ENCODE results near the gene ANKRD44.

The ANKRD44 gene

GRCh38 chr2:197164141-197164754 is 146.3 kb downstream of the ANKRD44 start:
- H3K4me3 ChIP-seq (ENCODE audit: insufficient read length, low read depth) = no peak overlapping the region
- DNase-seq (ENCODE audit: low read depth, low spot score) = no peak
- no peaks in the 10 kb centered on the region for H3K36me3 ChIP-seq (ENCODE audit: insufficient read depth, insufficient read length, low read length)
- H3K4me1 ChIP-seq (ENCODE audit: insufficient read depth, insufficient read length) = peaks cover 2% of the 10 kb centered on the region
- TF ChIP-seq YY1 (IDR thresholded peaks at IDR 0.05; ENCODE audit: insufficient read depth, insufficient read length) = no peak
- no peak for TF ChIP-seq ZNF274 (IDR thresholded peaks at IDR 0.05; ENCODE audit: low read depth, low read length)
- no peak for TF ChIP-seq SUZ12 (IDR thresholded peaks at IDR 0.05; ENCODE audit: extremely low read depth, insufficient read depth, insufficient read length)
- H3K9ac ChIP-seq (ENCODE audit: insufficient read length, low read depth) = no peak overlapping the region
- no peaks in the 10 kb centered on the region for H3K27me3 ChIP-seq (ENCODE audit: insufficient read depth, insufficient read length)
- no peaks in the 10 kb centered on the region for H3K9me3 ChIP-seq (ENCODE audit: insufficient read depth, low read length)

GRCh38 chr2:197163712-197164140 is 146.9 kb downstream of the ANKRD44 start:
- no peak overlapping the region for H3K9ac ChIP-seq (ENCODE audit: insufficient read length, low read depth)
- H3K27me3 ChIP-seq (ENCODE audit: insufficient read depth, insufficient read length) = no peaks in the 10 kb centered on the region
- H3K4me3 ChIP-seq (ENCODE audit: insufficient read length, low read depth) = no peak overlapping the region
- TF ChIP-seq YY1 (IDR thresholded peaks at IDR 0.05; ENCODE audit: insufficient read depth, insufficient read length) = no peak
- no peak for TF ChIP-seq SUZ12 (IDR thresholded peaks at IDR 0.05; ENCODE audit: extremely low read depth, insufficient read depth, insufficient read length)
- TF ChIP-seq ZNF274 (IDR thresholded peaks at IDR 0.05; ENCODE audit: low read depth, low read length) = no peak
- no peak for DNase-seq (ENCODE audit: low read depth, low spot score)
- H3K36me3 ChIP-seq (ENCODE audit: insufficient read depth, insufficient read length, low read length) = no peaks in the 10 kb centered on the region
- no peaks in the 10 kb centered on the region for H3K9me3 ChIP-seq (ENCODE audit: insufficient read depth, low read length)
- H3K4me1 ChIP-seq (ENCODE audit: insufficient read depth, insufficient read length) = peaks cover 2% of the 10 kb centered on the region

- DNase-seq (ENCODE audit: low read depth, low spot score) = no peak
- Histone ChIP-seq H3K9ac (ENCODE audit: insufficient read length, low read depth) (no peak overlapping the region), H3K4me1 (ENCODE audit: insufficient read depth, insufficient read length) (peaks cover 2% of the 10 kb centered on the region), H3K36me3 (ENCODE audit: insufficient read depth, insufficient read length, low read length) (no peaks in the 10 kb centered on the region), H3K9me3 (ENCODE audit: insufficient read depth, low read length) (no peaks in the 10 kb centered on the region), H3K27me3 (ENCODE audit: insufficient read depth, insufficient read length) (no peaks in the 10 kb centered on the region), H3K4me3 (ENCODE audit: insufficient read length, low read depth) (no peak overlapping the region)
- TF ChIP-seq ZNF274 (IDR thresholded peaks at IDR 0.05; ENCODE audit: low read depth, low read length) (no peak), YY1 (IDR thresholded peaks at IDR 0.05; ENCODE audit: insufficient read depth, insufficient read length) (no peak)
These were observed 148.8 kb downstream of the ANKRD44 start for GRCh38 chr2:197161774-197162173.

GRCh38 chr2:197159661-197160211 is 150.8 kb downstream of the ANKRD44 start:
- Histone ChIP-seq H3K4me3 (ENCODE audit: insufficient read length, low read depth) (no peak overlapping the region), H3K27me3 (ENCODE audit: insufficient read depth, insufficient read length) (no peaks in the 10 kb centered on the region), H3K9me3 (ENCODE audit: insufficient read depth, low read length) (no peaks in the 10 kb centered on the region), H3K9ac (ENCODE audit: insufficient read length, low read depth) (no peak overlapping the region), H3K4me1 (ENCODE audit: insufficient read depth, insufficient read length) (peaks cover 2% of the 10 kb centered on the region), H3K36me3 (ENCODE audit: insufficient read depth, insufficient read length, low read length) (no peaks in the 10 kb centered on the region)
- DNase-seq (ENCODE audit: low read depth, low spot score) = no peak
- TF ChIP-seq YY1 (IDR thresholded peaks at IDR 0.05; ENCODE audit: insufficient read depth, insufficient read length) = no peak
- no peak for TF ChIP-seq SUZ12 (IDR thresholded peaks at IDR 0.05; ENCODE audit: extremely low read depth, insufficient read depth, insufficient read length)
- no peak for TF ChIP-seq ZNF274 (IDR thresholded peaks at IDR 0.05; ENCODE audit: low read depth, low read length)

GRCh38 chr2:197158591-197159550 is 151.7 kb downstream of the ANKRD44 start:
- Histone ChIP-seq H3K4me1 (ENCODE audit: insufficient read depth, insufficient read length) (peaks cover 2% of the 10 kb centered on the region), H3K9ac (ENCODE audit: insufficient read length, low read depth) (no peak overlapping the region), H3K36me3 (ENCODE audit: insufficient read depth, insufficient read length, low read length) (no peaks in the 10 kb centered on the region), H3K9me3 (ENCODE audit: insufficient read depth, low read length) (no peaks in the 10 kb centered on the region), H3K27me3 (ENCODE audit: insufficient read depth, insufficient read length) (no peaks in the 10 kb centered on the region), H3K4me3 (ENCODE audit: insufficient read length, low read depth) (no peak overlapping the region)
- TF ChIP-seq ZNF274 (IDR thresholded peaks at IDR 0.05; ENCODE audit: low read depth, low read length) = no peak
- TF ChIP-seq SUZ12 (IDR thresholded peaks at IDR 0.05; ENCODE audit: extremely low read depth, insufficient read depth, insufficient read length) = no peak
- TF ChIP-seq YY1 (IDR thresholded peaks at IDR 0.05; ENCODE audit: insufficient read depth, insufficient read length) = no peak
- no peak for DNase-seq (ENCODE audit: low read depth, low spot score)

GRCh38 chr2:197157879-197158537 is 152.6 kb downstream of the ANKRD44 start:
- H3K4me1 ChIP-seq (ENCODE audit: insufficient read depth, insufficient read length) = no peaks in the 10 kb centered on the region
- H3K9me3 ChIP-seq (ENCODE audit: insufficient read depth, low read length) = no peaks in the 10 kb centered on the region
- TF ChIP-seq ZNF274 (IDR thresholded peaks at IDR 0.05; ENCODE audit: low read depth, low read length) (no peak), SUZ12 (IDR thresholded peaks at IDR 0.05; ENCODE audit: extremely low read depth, insufficient read depth, insufficient read length) (no peak), YY1 (IDR thresholded peaks at IDR 0.05; ENCODE audit: insufficient read depth, insufficient read length) (no peak)
- DNase-seq (ENCODE audit: low read depth, low spot score) = no peak
- H3K36me3 ChIP-seq (ENCODE audit: insufficient read depth, insufficient read length, low read length) = no peaks in the 10 kb centered on the region
- H3K4me3 ChIP-seq (ENCODE audit: insufficient read length, low read depth) = no peak overlapping the region
- H3K27me3 ChIP-seq (ENCODE audit: insufficient read depth, insufficient read length) = no peaks in the 10 kb centered on the region
- no peak overlapping the region for H3K9ac ChIP-seq (ENCODE audit: insufficient read length, low read depth)
